HL-60/S4 (cell line): Measurements from ENCODE around the gene SMYD2.

Experiments used
- in situ Hi-C: fragments of 300-500 bp; cut with MboI; formaldehyde crosslinking; loops from 2 replicates; pipeline ENCODE4 v1.14.3; 2022; ENCODE audit warnings: low sequenced_read_pairs

SMYD2 gene

GRCh38 chr1:214384373-214385079, 103.6 kb downstream of the SMYD2 start:
- in situ Hi-C loops: no loop called here

DNA sequence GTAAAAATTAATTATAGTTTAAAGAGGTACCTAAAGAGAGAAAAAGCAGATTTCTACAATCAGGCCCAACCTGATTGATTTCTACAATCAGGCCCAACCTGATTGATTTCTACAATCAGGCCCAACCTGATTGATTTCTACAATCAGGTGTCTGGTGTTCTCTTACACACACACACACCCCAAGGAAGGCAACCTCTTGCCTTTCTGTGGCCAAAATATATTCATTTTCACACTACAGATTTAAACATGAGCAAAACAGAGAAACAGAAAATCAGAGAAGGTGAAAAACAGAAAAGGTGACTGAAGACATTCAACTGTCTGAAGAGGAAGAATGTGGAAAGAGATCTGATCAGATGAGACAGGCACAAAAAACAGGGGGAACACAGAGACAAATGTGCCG, 104.5 kb downstream of the SMYD2 start:
- in situ Hi-C loops: no loop called here

DNA sequence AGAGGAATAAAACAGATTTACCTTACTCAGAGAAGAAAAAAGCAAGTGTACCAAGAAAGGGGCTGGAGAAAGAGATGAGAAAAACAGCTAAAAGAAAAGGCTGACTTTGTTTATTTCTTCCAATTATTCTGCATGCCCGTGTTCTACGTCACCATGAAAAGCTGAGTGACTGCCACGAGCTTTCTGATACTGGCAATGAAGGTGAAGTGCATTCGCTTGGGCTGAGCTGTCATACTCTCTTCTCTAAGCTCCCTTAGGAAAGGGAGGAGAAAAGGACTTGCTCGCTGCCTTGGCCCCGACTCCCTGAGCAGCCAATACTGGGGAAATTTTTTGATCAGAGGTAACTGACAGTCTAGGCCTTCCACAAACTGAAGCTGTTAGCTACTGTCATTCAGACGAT, 105.4 kb downstream of the SMYD2 start:
- in situ Hi-C loops: no loop called here
